KMS-11 (cell line): ENCODE results near the gene CELF2.

ENCODE experiments used
- H2AFZ ChIP-seq: fragments of 200-600 bp; sonication (generic); 2 replicates; pipeline ENCODE4 v1.6.1; 2016; ENCODE audit warnings: antibody characterized with exemption, mixed run types, low read depth
- H3K27ac ChIP-seq: fragments of 200-600 bp; sonication (generic); 2 replicates; pipeline ENCODE4 v1.6.1; 2016; ENCODE audit warnings: mild to moderate bottlenecking, mixed run types
- H3K27me3 ChIP-seq: fragments of 200-600 bp; sonication (generic); 2 replicates; pipeline ENCODE4 v1.6.1; 2017; ENCODE audit warnings: mild to moderate bottlenecking, low read depth, mixed run types, moderate library complexity; ENCODE audit not compliant: insufficient read depth
- H3K36me3 ChIP-seq: fragments of 200-600 bp; sonication (generic); 2 replicates; pipeline ENCODE4 v1.6.1; 2017; ENCODE audit warnings: mild to moderate bottlenecking, mixed run types; ENCODE audit not compliant: insufficient read depth
- H3K4me1 ChIP-seq: fragments of 200-600 bp; sonication (generic); 2 replicates; pipeline ENCODE4 v1.6.1; 2016; ENCODE audit warnings: mild to moderate bottlenecking, low read depth, mixed run types; ENCODE audit not compliant: poor library complexity, severe bottlenecking
- H3K4me2 ChIP-seq: fragments of 200-600 bp; sonication (generic); 2 replicates; pipeline ENCODE4 v1.7.0; 2016; ENCODE audit warnings: mild to moderate bottlenecking, mixed run types
- H3K4me3 ChIP-seq: fragments of 200-600 bp; sonication (generic); IDR thresholded peaks from 2 replicates; pipeline ENCODE4 v1.6.1; 2017; ENCODE audit warnings: low read depth, low read length, mixed read lengths; ENCODE audit not compliant: insufficient read depth
- H3K79me2 ChIP-seq: fragments of 200-600 bp; sonication (generic); 2 replicates; pipeline ENCODE4 v1.6.1; 2016; ENCODE audit warnings: low read depth, mixed run types; ENCODE audit not compliant: insufficient read depth
- H3K9ac ChIP-seq: fragments of 200-600 bp; sonication (generic); 2 replicates; pipeline ENCODE4 v1.6.1; 2016; ENCODE audit warnings: mild to moderate bottlenecking, mixed run types
- H4K20me1 ChIP-seq: fragments of 200-600 bp; sonication (generic); 2 replicates; pipeline ENCODE4 v1.6.1; 2016; ENCODE audit warnings: mild to moderate bottlenecking, mixed run types; ENCODE audit not compliant: insufficient read depth
- TF ChIP-seq, protein P1 (sequence below): fragments of 200-600 bp; sonication (generic); conservative IDR thresholded peaks from 2 replicates; pipeline ENCODE4 v1.6.1; 2017; ENCODE audit warnings: low read depth, mild to moderate bottlenecking, antibody characterized with exemption, low read length, moderate library complexity, mixed read lengths

Gene CELF2

DNA sequence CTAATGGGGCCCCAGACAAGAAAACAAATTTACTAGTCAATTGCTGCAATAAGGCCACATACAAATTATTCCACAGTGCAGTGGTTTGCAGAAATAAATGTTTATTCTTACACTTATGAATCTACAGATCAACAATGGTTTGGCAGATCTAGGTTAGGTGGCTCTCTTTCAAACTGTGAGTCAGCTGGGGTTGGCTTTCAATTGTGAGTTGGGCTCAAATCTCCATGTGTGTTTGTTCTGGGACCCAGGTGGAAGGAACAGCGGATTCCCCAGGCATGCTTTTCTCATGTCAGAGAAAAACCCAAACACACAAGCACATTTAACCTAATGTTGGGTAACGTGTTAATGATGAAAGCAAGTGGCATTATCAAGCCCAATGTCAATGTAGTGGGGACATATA, 25.6 kb upstream of the CELF2 start:
- Histone ChIP-seq H3K79me2 (no peaks in the 10 kb centered on the region), H3K4me3 (no peak overlapping the region), H2AFZ (no peak overlapping the region), H4K20me1 (no peaks in the 10 kb centered on the region), H3K9ac (no peak overlapping the region), H3K36me3 (no peaks in the 10 kb centered on the region), H3K4me2 (no peak overlapping the region), H3K27me3 (no peaks in the 10 kb centered on the region), H3K4me1 (no peaks in the 10 kb centered on the region), H3K27ac (no peak overlapping the region)
- TF ChIP-seq, protein P1, sequence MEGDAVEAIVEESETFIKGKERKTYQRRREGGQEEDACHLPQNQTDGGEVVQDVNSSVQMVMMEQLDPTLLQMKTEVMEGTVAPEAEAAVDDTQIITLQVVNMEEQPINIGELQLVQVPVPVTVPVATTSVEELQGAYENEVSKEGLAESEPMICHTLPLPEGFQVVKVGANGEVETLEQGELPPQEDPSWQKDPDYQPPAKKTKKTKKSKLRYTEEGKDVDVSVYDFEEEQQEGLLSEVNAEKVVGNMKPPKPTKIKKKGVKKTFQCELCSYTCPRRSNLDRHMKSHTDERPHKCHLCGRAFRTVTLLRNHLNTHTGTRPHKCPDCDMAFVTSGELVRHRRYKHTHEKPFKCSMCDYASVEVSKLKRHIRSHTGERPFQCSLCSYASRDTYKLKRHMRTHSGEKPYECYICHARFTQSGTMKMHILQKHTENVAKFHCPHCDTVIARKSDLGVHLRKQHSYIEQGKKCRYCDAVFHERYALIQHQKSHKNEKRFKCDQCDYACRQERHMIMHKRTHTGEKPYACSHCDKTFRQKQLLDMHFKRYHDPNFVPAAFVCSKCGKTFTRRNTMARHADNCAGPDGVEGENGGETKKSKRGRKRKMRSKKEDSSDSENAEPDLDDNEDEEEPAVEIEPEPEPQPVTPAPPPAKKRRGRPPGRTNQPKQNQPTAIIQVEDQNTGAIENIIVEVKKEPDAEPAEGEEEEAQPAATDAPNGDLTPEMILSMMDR, result no peak

- Histone ChIP-seq H3K27ac (no peak overlapping the region), H3K4me1 (no peaks in the 10 kb centered on the region), H2AFZ (no peak overlapping the region), H3K4me2 (no peak overlapping the region), H3K4me3 (no peak overlapping the region), H4K20me1 (no peaks in the 10 kb centered on the region), H3K79me2 (no peaks in the 10 kb centered on the region), H3K27me3 (no peaks in the 10 kb centered on the region), H3K36me3 (no peaks in the 10 kb centered on the region), H3K9ac (no peak overlapping the region)
- TF ChIP-seq, protein P1, result no peak
Observed at GRCh38 chr10:10992961-10993714, 24.5 kb upstream of the CELF2 start.

DNA sequence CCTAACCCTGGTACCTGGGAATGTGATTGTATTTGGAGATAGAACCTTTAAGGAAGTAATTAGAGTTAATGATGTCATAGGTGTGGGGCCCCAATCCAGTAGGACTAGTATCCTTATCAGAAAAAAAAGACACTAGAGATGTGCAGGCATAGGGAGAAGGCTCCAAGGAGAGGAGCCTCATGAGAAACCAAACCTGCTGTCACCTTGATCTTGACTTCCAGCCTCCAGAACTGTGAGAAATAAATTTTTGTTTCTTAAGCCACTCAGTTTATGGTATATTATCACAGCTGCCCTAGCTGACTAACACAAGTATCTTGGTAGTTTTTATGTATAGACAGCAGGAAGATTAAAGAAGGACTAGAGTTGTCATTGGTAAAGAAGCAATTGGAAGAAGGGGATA, 23.9 kb upstream of the CELF2 start:
- TF ChIP-seq, protein P1, result no peak
- no peak overlapping the region for H3K4me3 ChIP-seq
- no peak overlapping the region for H3K9ac ChIP-seq
- no peak overlapping the region for H2AFZ ChIP-seq
- H3K27ac ChIP-seq, result no peak overlapping the region
- no peaks in the 10 kb centered on the region for H3K79me2 ChIP-seq
- H3K36me3 ChIP-seq, result no peaks in the 10 kb centered on the region
- no peaks in the 10 kb centered on the region for H3K27me3 ChIP-seq
- no peak overlapping the region for H3K4me2 ChIP-seq
- no peaks in the 10 kb centered on the region for H4K20me1 ChIP-seq
- H3K4me1 ChIP-seq, result no peaks in the 10 kb centered on the region

DNA sequence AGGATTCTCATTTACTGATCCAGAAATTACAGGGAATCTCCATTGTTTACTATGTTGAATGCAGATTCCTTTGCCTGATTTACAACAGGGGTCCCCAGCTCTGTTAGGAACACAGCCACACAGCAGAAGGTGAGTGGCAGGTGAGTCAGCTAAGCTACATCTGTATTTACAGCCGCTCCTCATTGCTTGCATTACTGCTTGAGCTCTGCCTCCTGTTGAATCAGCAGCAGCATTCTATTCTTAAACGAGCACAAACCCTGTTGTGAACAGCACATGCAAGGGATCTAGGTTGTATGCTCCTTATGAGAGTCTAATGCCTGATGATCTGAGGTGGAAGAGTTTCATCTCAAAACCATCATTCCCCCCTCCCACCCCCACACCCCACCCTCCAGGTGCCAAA, 23.3 kb upstream of the CELF2 start:
- Histone ChIP-seq H3K27me3 (no peaks in the 10 kb centered on the region), H3K9ac (no peak overlapping the region), H3K79me2 (no peaks in the 10 kb centered on the region), H3K4me1 (no peaks in the 10 kb centered on the region), H4K20me1 (no peaks in the 10 kb centered on the region), H3K4me2 (no peak overlapping the region), H3K27ac (no peak overlapping the region), H2AFZ (no peak overlapping the region), H3K4me3 (no peak overlapping the region), H3K36me3 (no peaks in the 10 kb centered on the region)
- TF ChIP-seq, protein P1, result no peak
